ENCODE results near the gene KIF26A.
"Not testable (repeated sequence)": the region's sequence is repeated elsewhere in the genome, so short reads cannot be mapped to it uniquely, and the experiment has no call there.

KIF26A gene

GRCh38 chr14:104145826-104146601 lies 7.6 kb downstream of the KIF26A start:
- DNase-seq, result no peak

- no peak for DNase-seq
Observed at GRCh38 chr14:104146651-104147345, 8.4 kb downstream of the KIF26A start.

GRCh38 chr14:104147346-104148125 lies 9.1 kb downstream of the KIF26A start:
- DNase-seq, result no peak

DNA sequence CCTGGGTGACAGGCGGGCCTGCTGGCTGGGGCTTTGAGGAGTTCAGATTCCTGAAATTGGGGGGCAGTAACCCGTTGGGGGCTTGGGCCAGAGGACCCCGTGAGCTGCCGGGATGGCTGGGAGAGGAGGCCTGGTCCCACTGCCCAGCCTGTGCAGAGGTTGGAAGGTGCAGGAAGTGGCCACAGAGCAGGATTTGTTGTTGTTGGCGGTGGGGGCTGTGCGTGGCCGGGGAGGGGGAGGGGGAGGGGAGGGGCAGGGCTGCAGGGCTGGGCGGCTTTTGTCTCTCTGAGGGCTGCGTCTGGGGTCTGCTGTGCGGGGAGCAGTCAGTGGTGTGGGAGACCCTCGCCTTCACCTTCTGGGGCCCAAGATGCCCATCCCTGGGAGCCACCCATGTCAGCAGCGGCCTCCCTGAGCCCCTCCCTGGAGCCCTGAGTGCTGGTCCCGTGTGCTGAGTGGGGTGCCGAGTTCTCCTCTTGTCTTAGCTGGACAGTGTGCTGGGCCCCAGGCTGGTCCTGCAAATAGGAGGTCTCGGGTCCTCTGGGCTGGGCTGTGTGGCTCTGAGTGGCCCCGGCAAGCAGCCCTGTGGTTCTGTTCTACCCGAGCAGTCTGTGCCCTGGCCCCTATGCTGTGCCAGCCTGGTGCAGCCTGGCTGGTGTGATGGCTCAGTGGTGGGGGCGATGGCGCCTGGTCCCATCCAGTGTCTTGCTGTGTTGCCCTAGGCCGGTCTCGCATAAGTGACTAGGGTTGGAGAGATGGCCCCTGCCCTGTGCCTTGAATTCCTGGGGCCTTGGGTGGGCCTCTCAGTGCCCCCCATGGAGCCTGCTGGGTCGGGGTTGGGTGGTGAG lies 10.3 kb downstream of the KIF26A start:
- no peak for DNase-seq

GRCh38 chr14:104149278-104149595 lies 10.8 kb downstream of the KIF26A start:
- no peak for DNase-seq

DNA sequence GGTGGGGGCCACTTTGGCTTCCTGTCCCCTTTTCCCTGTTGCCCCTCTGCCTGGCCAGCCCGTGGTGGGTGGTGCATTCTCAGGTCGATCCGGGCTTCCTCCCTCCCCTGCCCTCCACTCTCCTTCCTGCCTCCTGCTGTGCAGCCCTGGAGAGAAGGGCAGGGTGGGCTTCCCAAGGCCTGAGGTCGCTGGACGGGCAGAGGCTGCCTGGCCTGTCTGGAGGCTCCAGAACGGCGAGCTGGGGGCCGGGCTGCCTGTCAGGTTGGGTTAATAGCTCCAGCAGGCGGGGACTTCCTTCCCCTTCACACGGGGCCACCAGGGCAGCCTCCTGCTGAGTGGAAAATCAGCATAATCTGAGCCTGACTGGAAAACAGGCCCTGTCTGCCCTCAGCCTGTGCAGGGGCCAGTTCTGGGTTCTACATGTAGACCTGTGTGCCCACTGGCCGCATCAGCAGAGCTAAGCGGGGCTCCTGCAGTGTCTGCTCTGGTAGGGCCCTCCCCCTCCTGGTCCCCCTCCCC lies 11.3 kb downstream of the KIF26A start:
- no peak for DNase-seq

DNA sequence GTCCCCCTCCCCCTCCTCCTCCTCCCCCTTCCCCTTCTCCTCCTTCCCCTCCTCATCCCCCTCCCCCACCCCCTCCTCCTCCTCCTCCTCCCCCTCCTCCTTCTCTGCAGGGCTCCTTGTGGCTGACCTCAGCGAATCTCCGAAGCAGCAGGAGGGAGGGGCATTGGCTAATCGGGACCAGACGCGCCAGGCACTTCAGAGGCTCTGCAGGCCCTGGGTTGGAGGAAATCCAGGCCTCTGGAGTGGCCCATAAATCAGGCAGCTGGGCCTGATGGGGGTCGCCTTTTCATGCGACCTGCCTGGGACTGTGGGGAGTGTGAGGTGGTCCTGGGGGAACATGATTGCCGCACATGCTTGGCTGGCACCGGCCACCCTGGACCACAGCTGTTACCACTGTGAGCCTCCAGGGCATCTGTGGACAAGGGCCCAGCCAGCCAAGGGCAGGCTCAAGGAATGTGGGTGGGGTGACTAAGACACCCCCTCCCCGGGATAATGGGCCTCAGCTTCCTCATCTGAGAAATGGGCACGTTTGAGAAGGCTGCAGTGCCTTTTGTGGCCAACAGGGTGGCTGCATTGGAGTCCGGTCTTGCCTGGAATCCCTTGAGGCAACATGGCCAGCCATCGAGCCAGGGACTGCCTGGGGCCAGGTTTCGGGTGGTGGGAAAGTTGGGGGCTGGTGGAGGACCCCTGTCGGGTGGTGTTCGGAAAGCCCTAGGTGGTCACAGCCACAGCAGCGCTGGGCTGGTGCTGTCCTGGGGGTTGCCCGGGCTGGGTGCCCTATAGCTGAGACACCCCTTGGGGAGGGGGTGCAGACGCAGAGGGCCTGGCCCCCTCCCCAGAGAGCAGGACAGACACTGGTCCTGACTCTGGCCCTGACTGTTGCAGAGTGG lies 12.0 kb downstream of the KIF26A start:
- DNase-seq, result no peak

- DNase-seq, result no peak
Observed at GRCh38 chr14:104151026-104151381, 12.6 kb downstream of the KIF26A start.

DNA sequence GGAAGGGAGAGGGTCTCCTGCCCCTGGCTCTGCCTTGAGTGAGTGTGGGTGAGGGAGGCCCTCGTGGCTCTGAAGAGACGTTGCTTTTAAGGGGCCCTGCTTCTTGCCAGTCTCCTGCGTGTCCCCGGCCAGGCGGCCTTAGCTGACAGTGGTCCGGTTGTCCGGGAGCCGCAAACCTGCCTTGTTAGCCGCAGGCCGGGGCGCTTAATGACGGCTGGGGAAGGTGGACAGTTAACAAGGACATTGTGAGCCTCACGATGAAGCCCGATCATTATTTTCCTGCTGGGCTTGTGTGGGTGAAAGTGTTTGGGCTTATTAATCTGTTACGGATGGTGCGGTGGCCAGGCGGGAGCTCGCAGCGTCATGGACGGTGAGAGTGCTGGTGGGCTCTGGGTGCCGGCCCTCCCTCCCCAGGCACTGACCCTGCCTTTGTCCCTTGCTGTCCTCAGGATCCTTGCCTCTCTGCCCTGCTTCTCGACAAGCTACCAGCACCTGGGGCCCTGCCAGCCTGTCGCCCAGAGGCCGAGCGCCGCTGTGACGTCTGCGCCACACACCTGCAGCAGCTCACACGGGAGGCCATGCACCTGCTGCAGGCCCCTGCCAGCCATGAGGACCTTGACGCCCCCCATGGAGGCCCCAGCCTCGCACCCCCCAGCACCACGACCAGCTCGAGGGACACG lies 13.3 kb downstream of the KIF26A start:
- no peak for DNase-seq

DNA sequence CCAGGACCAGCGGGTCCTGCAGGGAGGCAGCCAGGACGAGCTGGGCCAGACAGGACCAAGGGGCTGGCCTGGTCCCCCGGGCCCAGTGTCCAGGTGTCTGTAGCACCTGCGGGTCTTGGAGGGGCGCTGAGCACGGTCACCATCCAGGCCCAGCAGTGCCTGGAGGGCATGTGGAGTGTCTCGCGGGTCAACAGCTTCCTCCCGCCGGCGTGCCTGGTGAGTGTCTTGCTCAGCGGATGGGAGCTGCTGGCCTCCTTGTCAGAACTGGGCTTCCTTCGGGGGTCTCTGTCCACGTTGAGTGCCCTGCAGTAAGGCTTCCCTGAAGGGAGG lies 13.8 kb downstream of the KIF26A start:
- DNase-seq, result no peak

DNA sequence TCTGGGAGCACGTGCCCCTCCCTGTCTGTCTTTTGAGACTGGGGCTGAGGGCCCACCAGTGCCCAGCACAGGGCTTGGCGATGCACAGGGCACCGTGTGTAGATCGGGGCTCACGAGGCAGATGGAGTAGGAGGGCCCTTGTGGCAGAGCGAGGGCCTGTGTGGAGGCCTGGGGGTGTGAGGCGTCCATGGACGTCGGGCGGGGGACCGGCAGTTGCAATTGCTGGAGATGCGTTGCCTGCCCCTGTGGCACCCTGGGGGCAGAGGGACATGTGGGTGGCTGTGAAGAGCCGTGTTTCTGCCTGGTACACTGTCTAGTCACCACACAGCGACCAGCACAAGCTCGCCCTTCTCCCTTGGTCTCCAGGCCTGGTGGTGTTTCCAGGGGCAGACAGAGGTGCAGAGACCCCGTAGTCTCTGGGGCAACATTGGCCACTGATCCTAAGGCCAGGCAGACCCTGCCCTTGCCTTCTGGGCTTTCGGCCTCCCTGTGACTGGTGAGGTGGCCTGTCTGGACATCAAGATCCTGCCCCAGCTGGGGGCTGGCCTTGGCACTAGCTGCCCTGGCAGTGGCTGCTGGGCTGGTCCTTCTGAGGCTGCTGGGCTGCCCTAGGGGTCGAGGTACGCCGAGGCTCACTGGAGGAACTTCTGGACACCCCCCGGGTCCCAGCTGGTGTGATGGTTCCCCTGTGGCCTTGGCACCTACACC lies 14.5 kb downstream of the KIF26A start:
- no peak for DNase-seq

GRCh38 chr14:104153394-104153755 lies 15.0 kb downstream of the KIF26A start:
- DNase-seq, result not testable (repeated sequence)

DNA sequence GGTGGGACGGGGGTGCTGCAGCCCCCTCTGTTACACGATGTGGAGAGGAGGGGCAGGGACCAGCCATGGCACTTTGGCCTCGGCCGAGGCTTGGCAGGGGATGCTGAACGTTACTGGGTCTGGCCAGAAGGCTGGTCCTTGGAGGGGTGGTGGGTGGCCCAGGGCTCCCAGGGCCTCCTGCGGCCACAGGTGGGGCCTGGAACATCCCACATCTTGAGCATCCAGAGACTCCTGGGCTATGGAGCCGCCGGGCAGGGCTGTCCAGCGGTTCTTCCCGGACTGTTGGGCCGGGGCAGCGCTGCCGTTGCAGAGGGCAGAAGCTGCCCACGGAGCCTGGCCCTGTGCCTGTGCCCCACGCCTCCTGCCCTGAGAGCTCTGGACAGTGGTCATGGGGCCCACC lies 15.9 kb downstream of the KIF26A start:
- no peak for DNase-seq

- DNase-seq, result no peak
Observed at GRCh38 chr14:104155513-104155912, 17.1 kb downstream of the KIF26A start.

DNA sequence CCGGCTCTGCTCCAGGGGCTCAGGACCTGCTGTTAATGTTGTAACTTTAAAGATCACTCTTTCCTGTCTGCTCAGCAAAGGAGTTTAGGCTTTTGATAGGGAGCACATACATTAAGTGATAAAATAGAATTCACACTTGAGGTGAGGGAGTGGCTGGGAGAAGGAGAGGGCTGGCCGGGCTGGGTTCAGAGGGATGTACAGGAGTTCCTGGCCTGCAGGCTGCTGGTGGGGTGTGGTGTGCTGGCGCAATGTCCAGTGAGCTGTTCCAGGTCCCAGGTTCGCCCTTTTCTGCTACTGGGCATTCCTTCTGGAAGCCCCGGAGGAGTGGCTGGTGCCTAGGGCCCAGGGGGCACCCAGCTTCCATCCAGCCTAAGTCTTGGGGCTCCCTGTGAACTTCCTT lies 17.8 kb downstream of the KIF26A start:
- DNase-seq, result no peak

DNA sequence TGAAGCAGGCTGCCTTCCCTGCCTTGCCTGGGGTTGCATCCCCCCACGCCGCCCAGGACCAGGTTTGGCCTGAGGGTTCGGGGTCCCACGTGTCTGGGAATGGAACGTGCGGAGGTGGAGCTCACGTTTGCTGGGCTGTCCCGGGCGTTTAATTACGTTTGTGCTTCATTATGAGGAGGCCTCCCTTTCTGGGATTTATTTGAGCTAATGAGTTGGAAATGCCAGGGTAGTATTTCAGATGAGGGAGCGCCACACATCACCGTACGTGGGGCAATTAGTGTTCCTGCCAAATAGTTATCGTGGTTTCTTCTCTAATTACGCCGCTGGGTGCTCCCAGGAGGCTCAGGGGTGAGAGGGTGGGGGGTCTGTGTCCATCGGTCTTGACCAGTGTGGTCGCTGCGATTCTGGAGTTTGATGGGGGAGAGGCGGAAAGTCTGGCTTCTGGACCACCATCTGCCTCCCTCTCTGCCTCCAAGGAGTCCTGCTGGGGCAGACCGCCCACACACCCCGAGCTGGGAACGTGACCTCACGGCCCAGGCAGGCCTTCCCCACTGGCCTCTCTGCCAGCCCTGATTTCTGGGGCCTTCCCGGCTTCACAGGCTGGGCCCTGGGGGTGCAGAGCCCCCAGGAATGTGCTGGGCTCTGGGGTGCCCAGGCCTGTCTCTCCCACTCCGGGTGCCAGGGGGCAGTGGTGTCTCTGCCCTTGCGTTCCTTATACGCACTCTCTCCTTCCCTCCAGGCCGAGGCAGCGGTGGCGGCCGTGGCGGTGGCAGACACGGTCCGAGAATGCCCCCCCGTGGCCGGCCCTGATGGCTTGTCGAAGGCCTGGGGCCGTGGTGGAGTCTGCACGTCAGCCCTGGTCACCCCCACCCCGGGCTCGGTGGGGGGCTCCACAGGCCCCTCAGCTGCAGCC lies 18.9 kb downstream of the KIF26A start:
- no peak for DNase-seq

- DNase-seq, result no peak
Observed at GRCh38 chr14:104158827-104159798, 20.7 kb downstream of the KIF26A start.

DNA sequence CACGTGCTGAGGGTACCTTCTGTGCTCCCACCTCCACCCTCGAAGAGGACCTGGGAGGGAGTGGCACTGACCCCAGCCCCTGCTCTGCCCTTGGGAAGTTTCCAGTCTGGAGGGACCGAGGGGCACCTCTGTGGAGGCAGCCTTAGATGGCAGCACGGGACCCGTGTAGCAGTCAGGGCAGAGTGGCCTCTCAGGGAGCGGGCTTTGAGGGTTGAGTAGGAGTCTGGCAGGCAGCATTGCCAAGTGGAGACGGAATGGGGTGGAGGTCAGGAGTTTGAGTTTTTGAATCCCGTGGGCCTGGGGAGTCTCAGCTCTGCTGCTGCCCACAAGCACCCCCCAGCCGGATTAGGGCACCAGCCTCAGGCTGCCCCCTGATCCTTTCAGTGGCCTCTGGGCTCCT lies 21.6 kb downstream of the KIF26A start:
- no peak for DNase-seq

Data from kidney glomerular epithelial cell (primary cell).